Body of pancreas (tissue), 4 donors: ENCODE data around the gene ABCB7.

Source experiments
- CTCF ChIP-seq, 7 experiments: fragments of 450-650 bp in 4 of 7; fragments of 200-600 bp in 3 of 7; sonication (generic) in 3 of 7; IDR thresholded peaks; one replicate each; pipeline ENCODE4 v1.5.1; 2016 to 2019; ENCODE audit warnings: antibody characterized with exemption in 7 of 7
- POLR2A ChIP-seq, 3 donors: fragments of 450-650 bp; IDR thresholded peaks; one replicate each; pipeline ENCODE4 v1.6.1; 2016; ENCODE audit warnings: antibody characterized with exemption in 3 of 3, mild to moderate bottlenecking in 2 of 3

DNA sequence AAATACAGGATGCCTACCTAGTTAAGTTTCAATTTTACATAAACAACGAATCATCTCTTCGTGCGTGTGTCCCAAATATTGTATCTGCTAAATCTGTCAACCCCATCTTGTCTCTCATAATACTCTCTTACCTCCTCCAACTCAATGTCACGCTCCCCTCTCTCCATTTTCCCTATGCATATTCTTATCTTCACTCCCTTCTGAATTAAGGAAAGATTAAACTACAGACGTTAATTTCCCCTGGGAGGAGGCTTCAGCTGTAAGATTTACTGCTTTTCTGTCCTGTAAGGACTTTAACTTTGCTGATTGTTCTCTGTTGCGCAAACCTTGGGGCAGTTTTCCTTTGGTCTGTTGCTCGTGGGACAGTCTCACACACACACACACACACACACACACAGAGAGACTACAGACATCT is 455 bp upstream of the ABCB7 start:
- TF ChIP-seq CTCF (IDR thresholded peaks at IDR 0.05) (no peak), POLR2A (IDR thresholded peaks at IDR 0.05) (no peak)
